Muscle layer of duodenum (tissue), 2 donors: ENCODE data around the gene SMIM45.

Source experiments
- H3K27ac ChIP-seq: one replicate; pipeline ENCODE4 v1.7.0; 2013; ENCODE audit warnings: mild to moderate bottlenecking, low read length
- H3K27me3 ChIP-seq: one replicate; pipeline ENCODE4 v1.7.0; 2013; ENCODE audit warnings: low read depth, mild to moderate bottlenecking, control low read depth, low read length
- H3K36me3 ChIP-seq, 2 donors: one replicate each; pipeline ENCODE4 v1.7.0; 2013; ENCODE audit warnings: low read length in 2 of 2, control low read depth in 1 of 2, mild to moderate bottlenecking in 1 of 2; ENCODE audit not compliant: insufficient read depth in 2 of 2, control insufficient read depth in 1 of 2
- H3K4me1 ChIP-seq, 2 donors: one replicate each; pipeline ENCODE4 v1.7.0; 2013; ENCODE audit warnings: low read length in 2 of 2, mild to moderate bottlenecking in 2 of 2, control low read depth in 1 of 2, moderate library complexity in 1 of 2; ENCODE audit not compliant: insufficient read depth in 2 of 2, control insufficient read depth in 1 of 2
- H3K4me3 ChIP-seq, 2 donors: one replicate each; pipeline ENCODE4 v1.7.0; 2013; ENCODE audit warnings: low read length in 2 of 2, low read depth in 1 of 2, mild to moderate bottlenecking in 1 of 2
- H3K9me3 ChIP-seq, 2 donors: one replicate each; pipeline ENCODE4 v1.7.0; 2013; ENCODE audit warnings: low read length in 2 of 2, control low read depth in 1 of 2, mild to moderate bottlenecking in 1 of 2; ENCODE audit not compliant: control insufficient read depth in 1 of 2
- donor health status: healthy.

The SMIM45 gene

DNA sequence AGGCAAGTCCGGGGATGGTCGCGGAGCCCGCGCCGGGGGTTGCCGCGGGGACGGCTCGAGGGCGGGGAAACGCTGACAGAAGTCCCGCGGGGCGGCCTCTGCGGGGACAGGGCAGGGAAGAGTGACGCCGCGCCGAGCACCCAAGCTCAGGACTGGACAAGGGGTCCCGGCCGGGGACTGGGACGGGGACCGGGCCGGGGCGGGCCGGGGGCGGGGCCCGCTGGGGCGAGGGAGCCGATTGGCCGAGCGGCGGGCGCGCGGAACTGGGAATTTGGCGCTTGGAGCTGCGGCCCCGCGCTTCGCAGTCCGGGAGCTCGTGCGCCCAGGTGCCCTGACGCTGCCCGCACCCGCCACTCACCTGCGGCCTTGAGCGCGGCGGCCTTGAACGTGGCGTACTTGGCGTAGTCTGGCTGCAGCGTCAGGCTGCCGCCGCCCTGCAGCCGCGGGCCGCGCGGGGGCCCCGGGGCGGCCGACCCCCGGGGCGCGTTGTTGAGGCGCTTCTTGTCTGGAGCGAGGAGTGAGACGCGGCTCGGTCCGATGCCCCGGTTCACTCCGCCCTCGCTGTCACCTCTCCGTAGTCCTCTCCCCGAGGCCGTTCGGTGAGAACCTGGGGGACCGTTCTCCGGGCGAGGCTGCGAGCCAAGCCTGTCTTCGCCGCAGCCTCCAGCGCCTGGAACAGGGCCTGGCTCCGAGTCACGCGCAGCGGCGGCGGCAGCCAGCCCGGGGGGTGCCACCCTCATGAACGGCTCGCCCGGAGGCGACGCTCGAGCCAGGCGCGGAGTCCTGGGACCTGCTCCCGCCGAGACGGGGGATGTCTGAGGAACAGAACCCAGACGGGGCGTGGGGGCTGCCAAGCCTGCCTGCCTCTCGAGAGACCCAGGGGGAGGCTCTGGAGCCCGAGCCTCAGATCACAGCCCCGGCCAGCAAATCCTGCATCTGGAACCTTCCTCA, 41.6 kb upstream of the SMIM45 start:
- no peaks in the 10 kb centered on the region for H3K9me3 ChIP-seq
- H3K27me3 ChIP-seq, result peaks cover 39% of the 10 kb centered on the region
- peak overlapping the region in 1 of 2 donors; percentile 53 for H3K4me3 ChIP-seq
- no peak overlapping the region for H3K27ac ChIP-seq
- H3K36me3 ChIP-seq, result peaks cover 0 to 20% of the 10 kb centered on the region in 2 donors
- H3K4me1 ChIP-seq, result peaks cover 0 to 28% of the 10 kb centered on the region in 2 donors

GRCh38 chr22:41911001-41911611, 40.8 kb upstream of the SMIM45 start:
- no peak overlapping the region for H3K27ac ChIP-seq
- peak overlapping the region in 1 of 2 donors; percentile 53 for H3K4me3 ChIP-seq
- H3K9me3 ChIP-seq, result no peaks in the 10 kb centered on the region
- H3K27me3 ChIP-seq, result peaks cover 47% of the 10 kb centered on the region
- H3K36me3 ChIP-seq, result peaks cover 0 to 12% of the 10 kb centered on the region in 2 donors
- peaks cover 0 to 30% of the 10 kb centered on the region in 2 donors for H3K4me1 ChIP-seq

DNA sequence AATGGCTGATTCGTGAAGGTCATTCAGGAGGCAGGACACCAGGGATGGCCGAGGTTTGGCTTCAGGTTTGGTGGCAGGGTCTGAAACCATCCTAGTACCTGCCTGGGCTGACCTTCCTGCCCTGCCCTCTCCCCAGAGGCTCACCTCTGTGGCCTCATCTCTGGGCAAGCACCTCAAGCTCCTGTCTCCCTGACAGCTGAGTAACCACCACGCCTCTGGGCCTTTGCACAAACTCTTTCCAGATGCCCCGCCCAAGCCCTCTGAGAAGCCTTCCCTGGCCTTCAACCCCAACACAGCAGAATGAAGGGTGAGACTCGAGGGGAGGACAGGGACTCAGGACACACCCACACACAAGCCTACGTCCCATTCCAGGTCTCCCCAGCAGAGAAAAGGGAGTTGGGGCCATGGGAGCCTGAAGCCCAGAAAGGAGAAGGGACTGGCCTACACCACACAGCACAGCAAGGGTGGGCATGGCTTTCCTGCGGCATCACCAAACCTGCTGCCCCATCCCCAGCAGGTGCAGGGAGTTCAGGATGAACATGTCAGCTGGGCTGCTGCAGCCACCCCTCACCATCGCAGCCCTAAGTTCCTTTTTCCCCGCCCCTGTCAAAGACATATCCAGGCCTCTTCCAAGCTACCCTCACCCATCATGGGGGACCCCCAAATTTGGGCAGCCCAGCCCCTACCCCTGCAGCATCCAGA, 39.5 kb upstream of the SMIM45 start:
- no peak overlapping the region for H3K4me3 ChIP-seq
- no peaks in the 10 kb centered on the region for H3K9me3 ChIP-seq
- H3K27ac ChIP-seq, result no peak overlapping the region
- peaks cover 57% of the 10 kb centered on the region for H3K27me3 ChIP-seq
- no peaks in the 10 kb centered on the region for H3K36me3 ChIP-seq
- H3K4me1 ChIP-seq, result peaks cover 0 to 30% of the 10 kb centered on the region in 2 donors

DNA sequence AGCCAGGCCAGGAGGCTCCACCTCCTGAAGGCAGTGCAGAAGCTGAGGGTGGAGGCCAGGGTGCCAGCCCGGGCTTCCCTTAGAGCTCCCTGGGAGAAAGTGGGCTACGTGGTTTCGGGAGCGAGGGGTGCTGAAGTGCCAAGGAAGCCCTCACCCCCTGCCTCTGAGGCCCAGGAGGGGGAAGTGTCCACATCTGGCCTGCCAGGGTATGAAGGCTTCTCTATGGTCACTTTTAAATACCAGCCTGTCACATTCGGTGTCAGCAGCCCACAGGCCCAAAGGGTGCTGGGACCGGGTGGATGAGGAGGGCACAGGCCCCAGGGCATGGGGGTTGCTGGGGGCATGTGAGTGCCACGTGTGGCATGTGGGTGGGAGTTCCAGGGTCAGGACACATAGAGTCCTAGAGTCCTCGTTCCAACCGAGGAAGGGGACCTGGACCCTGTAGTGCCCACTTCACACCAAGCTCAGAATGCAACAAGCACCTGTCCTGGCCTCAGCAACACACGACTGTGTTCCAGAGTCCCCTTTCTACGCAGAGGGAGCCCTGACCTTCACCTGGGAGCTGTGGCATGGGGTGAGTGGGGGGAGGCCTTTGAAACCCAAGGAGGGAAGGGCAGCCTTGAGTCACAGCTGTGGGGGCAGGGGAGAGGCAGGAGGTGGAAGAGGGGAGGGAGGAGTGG, 38.8 kb upstream of the SMIM45 start:
- Histone ChIP-seq H3K27ac (no peak overlapping the region), H3K27me3 (peaks cover 57% of the 10 kb centered on the region), H3K9me3 (no peaks in the 10 kb centered on the region)

DNA sequence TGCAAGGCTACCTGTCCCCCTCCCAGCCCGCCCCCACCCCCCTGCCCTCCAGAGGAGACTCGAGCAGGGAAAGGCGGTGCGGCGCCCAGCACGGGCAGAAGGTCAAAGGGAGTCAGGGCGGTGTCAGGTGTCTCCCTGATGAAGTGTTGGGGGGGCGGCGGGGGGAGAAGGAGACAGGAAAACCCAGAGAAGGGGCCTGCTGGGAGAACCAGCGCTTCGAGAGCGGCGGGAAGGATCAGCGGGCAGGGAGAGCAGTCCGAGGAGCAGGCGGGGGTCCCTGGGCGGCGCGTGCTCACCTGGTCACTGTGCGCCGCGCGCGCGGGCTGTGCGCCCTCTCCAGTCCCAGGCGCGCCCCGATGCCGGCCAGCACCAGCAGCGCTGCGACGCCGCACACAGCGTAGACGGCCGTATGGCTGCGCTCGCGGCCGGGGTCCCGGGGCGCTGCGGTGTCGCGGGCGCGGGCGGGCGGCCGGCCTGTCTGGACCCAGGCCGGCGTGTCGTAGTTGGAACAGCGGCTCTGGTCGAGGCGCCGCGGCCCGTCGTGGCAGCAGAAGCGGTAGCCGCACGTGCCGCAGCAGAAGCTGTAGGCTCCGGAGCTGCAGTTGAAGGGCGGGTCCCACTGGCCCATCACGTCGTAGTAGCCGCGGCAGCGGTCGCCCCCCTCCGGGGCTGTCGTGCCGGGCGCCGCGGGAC, 38.0 kb upstream of the SMIM45 start:
- Histone ChIP-seq H3K27ac (no peak overlapping the region), H3K27me3 (peaks cover 58% of the 10 kb centered on the region), H3K9me3 (no peaks in the 10 kb centered on the region), H3K4me1 (peaks cover 0 to 36% of the 10 kb centered on the region in 2 donors), H3K4me3 (no peak overlapping the region), H3K36me3 (no peaks in the 10 kb centered on the region)

More for the DNA sequence above, 38.8 kb upstream of the SMIM45 start:
- H3K4me3 ChIP-seq, result no peak overlapping the region
- peaks cover 0 to 36% of the 10 kb centered on the region in 2 donors for H3K4me1 ChIP-seq
- H3K36me3 ChIP-seq, result no peaks in the 10 kb centered on the region

DNA sequence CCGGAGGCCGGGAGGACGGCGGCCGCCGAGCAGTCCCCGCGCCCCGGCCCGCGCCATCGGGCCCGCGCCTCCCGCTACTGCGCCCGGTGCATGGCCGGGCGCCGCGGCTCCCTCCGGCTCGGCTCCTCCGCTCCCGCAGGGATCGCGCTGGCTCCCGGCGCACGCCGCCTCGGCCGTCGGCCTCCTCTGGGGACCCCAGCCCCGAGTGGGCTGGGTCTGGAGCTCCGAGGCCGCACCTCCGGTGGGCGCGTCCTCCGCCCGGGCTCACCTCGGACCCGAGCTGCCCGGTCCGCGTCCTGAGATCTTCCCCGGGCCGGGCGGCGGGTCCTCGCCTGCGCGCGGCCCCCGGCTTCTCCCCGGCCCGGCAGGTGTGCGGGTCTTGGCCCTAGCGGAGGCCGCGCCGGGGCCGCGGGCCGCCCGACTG, 37.3 kb upstream of the SMIM45 start:
- H3K4me1 ChIP-seq, result peaks cover 0 to 39% of the 10 kb centered on the region in 2 donors

GRCh38 chr22:41915035-41915785, 36.7 kb upstream of the SMIM45 start, which contains the start of gene SHISA8:
TSS of gene SHISA8 (minus strand) at chr22:41915074. CDS start at chr22:41914667, 407 bp downstream.
- Histone ChIP-seq H3K27me3 (peaks cover 57% of the 10 kb centered on the region), H3K9me3 (no peaks in the 10 kb centered on the region), H3K27ac (no peak within 1 kb of the TSS), H3K36me3 (no peaks in the 10 kb centered on the region), H3K4me3 (peak within 1 kb of the TSS in 1 of 2 donors; percentile 38), H3K4me1 (peaks cover 0 to 39% of the 10 kb centered on the region in 2 donors)

More for the DNA sequence above, 37.3 kb upstream of the SMIM45 start:
- H3K4me3 ChIP-seq, result peak overlapping the region in 1 of 2 donors; percentile 38
- no peaks in the 10 kb centered on the region for H3K9me3 ChIP-seq
- peaks cover 57% of the 10 kb centered on the region for H3K27me3 ChIP-seq
- H3K27ac ChIP-seq, result no peak overlapping the region
- no peaks in the 10 kb centered on the region for H3K36me3 ChIP-seq

DNA sequence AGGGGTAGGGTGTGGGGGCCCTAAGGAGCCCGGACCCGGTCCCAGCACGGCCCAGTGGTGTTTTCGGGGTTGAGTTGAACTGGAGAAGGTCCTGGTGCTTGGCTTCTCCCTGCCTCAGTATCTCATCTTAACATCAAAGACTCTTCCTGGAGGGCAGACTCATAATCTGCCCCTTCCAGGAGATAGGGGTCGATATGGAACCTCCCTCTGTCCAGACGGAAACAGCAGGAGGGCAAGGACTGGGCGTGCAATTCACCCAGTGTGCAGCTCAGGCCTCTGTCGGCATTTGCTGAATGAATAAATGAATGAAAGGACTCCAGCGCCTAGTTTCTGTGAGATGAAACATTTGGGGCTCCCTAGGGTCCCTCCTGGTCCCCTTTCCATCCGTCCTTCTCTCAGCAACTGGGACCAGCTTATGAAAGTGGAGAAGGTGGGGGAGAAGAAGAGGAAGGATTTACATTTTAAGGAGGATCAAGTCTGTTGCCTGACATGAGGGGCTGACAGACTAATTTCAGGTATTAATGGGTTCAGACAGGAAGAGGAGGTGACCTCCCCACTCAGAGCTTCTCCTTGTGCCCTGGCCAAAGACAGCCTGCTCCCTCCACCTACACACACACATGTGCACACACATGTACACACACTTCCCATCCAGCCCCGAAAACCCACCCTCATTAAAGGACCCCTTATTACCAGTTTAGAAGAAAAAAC, 36.0 kb upstream of the SMIM45 start:
- H3K9me3 ChIP-seq, result no peaks in the 10 kb centered on the region
- no peaks in the 10 kb centered on the region for H3K36me3 ChIP-seq
- H3K4me3 ChIP-seq, result no peak overlapping the region
- peaks cover 50% of the 10 kb centered on the region for H3K27me3 ChIP-seq
- peaks cover 0 to 35% of the 10 kb centered on the region in 2 donors for H3K4me1 ChIP-seq
- no peak overlapping the region for H3K27ac ChIP-seq

GRCh38 chr22:41916745-41917358, 35.1 kb upstream of the SMIM45 start:
- Histone ChIP-seq H3K4me1 (peaks cover 0 to 31% of the 10 kb centered on the region in 2 donors), H3K9me3 (no peaks in the 10 kb centered on the region), H3K27me3 (peaks cover 41% of the 10 kb centered on the region), H3K36me3 (no peaks in the 10 kb centered on the region), H3K27ac (no peak overlapping the region), H3K4me3 (no peak overlapping the region)
